H1 (cell line): Measurements from ENCODE around the gene NDUFB2. TPM values are rescaled to one million over a fixed set of nuclear protein-coding genes. Genes with fewer than 3 reads are reported as not detected.

Experiments
- CTCF ChIA-PET: fragments of 300-600 bp; sonication (Branson Sonifier 250); formaldehyde crosslinking; loops from one replicate; lab custom pipeline; 2021; ENCODE audit not compliant: partially characterized antibody; lab: Charles Lee
- POLR2A ChIA-PET: fragments of 300-600 bp; sonication (Branson Sonifier 250); formaldehyde crosslinking; loops from one replicate; lab custom pipeline; 2021; ENCODE audit warnings: inconsistent platforms; ENCODE audit not compliant: partially characterized antibody; lab: Charles Lee
- DNase-seq, 2 experiments: peaks; one replicate each; pipeline versions ENCODE4 v3.0.0 to v3.0.0-alpha.2; 2010 to 2022; ENCODE audit warnings: low spot score in 2 of 2, low read depth in 1 of 2, mixed read lengths in 1 of 2
- FAIRE-seq: peaks from 2 replicates; lab custom pipeline; 2011; peaks lifted over from hg19 to GRCh38; lab: Jason Lieb, UNC
- H2AFZ ChIP-seq: 2 replicates; pipeline ENCODE4 v1.8.1; 2012; ENCODE audit warnings: low read length, inconsistent platforms
- H2AK5ac ChIP-seq: 2 replicates; pipeline ENCODE4 v1.6.1; 2013; ENCODE audit warnings: low read depth, low read length
- H2BK120ac ChIP-seq: replicated peaks from 2 replicates; pipeline ENCODE3; 2013; ENCODE audit warnings: low read depth, low read length, inconsistent platforms
- H2BK12ac ChIP-seq: 2 replicates; pipeline ENCODE4 v1.6.1; 2013; ENCODE audit warnings: low read depth, low read length
- H2BK15ac ChIP-seq: 2 replicates; pipeline ENCODE4 v1.6.1; 2013; ENCODE audit warnings: low read length
- H2BK20ac ChIP-seq: 2 replicates; pipeline ENCODE4 v1.6.1; 2013; ENCODE audit warnings: low read length
- H2BK5ac ChIP-seq: 2 replicates; pipeline ENCODE4 v1.6.1; 2013; ENCODE audit warnings: low read depth, low read length
- H3K14ac ChIP-seq: 2 replicates; pipeline ENCODE4 v1.6.1; 2013; ENCODE audit warnings: inconsistent platforms; ENCODE audit not compliant: insufficient read length
- H3K18ac ChIP-seq: 2 replicates; pipeline ENCODE4 v1.6.1; 2013; ENCODE audit warnings: low read length; ENCODE audit errors: extremely low read depth
- H3K23ac ChIP-seq: 2 replicates; pipeline ENCODE4 v1.6.1; 2013; ENCODE audit warnings: inconsistent platforms; ENCODE audit not compliant: insufficient read length
- H3K23me2 ChIP-seq: 2 replicates; pipeline ENCODE4 v1.6.1; 2013; ENCODE audit warnings: low read depth, low read length
- H3K27ac ChIP-seq: 2 replicates; pipeline ENCODE4 v1.6.1; 2011; ENCODE audit warnings: low read depth, low read length, inconsistent platforms
- H3K27me3 ChIP-seq, 4 experiments: replicated peaks in 1 of 4; 1 replicate in 1 of 4; 2 replicates in 3 of 4; pipeline versions ENCODE4 v1.6.1 to v1.8.1; 2011 to 2013; ENCODE audit warnings: low read length in 3 of 4, mild to moderate bottlenecking in 3 of 4, inconsistent platforms in 2 of 4, mixed read lengths in 2 of 4, moderate library complexity in 1 of 4; ENCODE audit not compliant: control insufficient read depth in 3 of 4, insufficient read depth in 3 of 4; ENCODE audit errors: extremely low read depth in 1 of 4
- H3K36me3 ChIP-seq, 4 experiments: 2 replicates each; pipeline versions ENCODE4 v1.6.1 to v1.8.1; 2011 to 2013; ENCODE audit warnings: mild to moderate bottlenecking in 4 of 4, low read length in 3 of 4, moderate library complexity in 2 of 4, control low read depth in 1 of 4, inconsistent platforms in 1 of 4; ENCODE audit not compliant: insufficient read depth in 4 of 4, control insufficient read depth in 2 of 4
- H3K4ac ChIP-seq: replicated peaks from 2 replicates; pipeline ENCODE3; 2013; ENCODE audit warnings: low read length, low read depth, mixed read lengths, inconsistent platforms; ENCODE audit not compliant: insufficient read length
- H3K4me1 ChIP-seq, 4 experiments: replicated peaks in 1 of 4; 1 replicate in 1 of 4; 2 replicates in 3 of 4; pipeline versions ENCODE4 v1.6.1 to v1.8.1; 2011 to 2013; ENCODE audit warnings: low read length in 3 of 4, inconsistent platforms in 2 of 4, mixed read lengths in 1 of 4; ENCODE audit not compliant: insufficient read depth in 4 of 4, control insufficient read depth in 3 of 4
- H3K4me2 ChIP-seq, 2 experiments: 2 replicates each; pipeline versions ENCODE4 v1.6.1 to v1.8.1; 2011 to 2013; ENCODE audit warnings: low read depth in 2 of 2, low read length in 2 of 2, control low read depth in 1 of 2, inconsistent platforms in 1 of 2, mild to moderate bottlenecking in 1 of 2; ENCODE audit not compliant: insufficient read depth in 1 of 2
- H3K4me3 ChIP-seq, 4 experiments: fragments of 200-600, 300-600 bp in 1 of 4; sonication (generic), shearing (Covaris generic), sonication (Bioruptor Twin) in 1 of 4; 2 replicates each; pipeline versions ENCODE4 v1.5.1 to v1.8.1; 2011 to 2016; ENCODE audit warnings: low read length in 4 of 4, low read depth in 3 of 4, control low read depth in 2 of 4, inconsistent platforms in 2 of 4, mild to moderate bottlenecking in 2 of 4, mixed read lengths in 1 of 4, moderate library complexity in 1 of 4; ENCODE audit not compliant: insufficient read depth in 2 of 4; ENCODE audit errors: extremely low read depth in 1 of 4
- H3K56ac ChIP-seq: replicated peaks from 2 replicates; pipeline ENCODE3; 2013; ENCODE audit warnings: low read depth, mild to moderate bottlenecking, mixed read lengths, low read length, inconsistent platforms; ENCODE audit not compliant: insufficient read length
- H3K79me1 ChIP-seq: 2 replicates; pipeline ENCODE4 v1.6.1; 2013; ENCODE audit warnings: low read depth, low read length, control low read depth
- H3K79me2 ChIP-seq, 2 experiments: 2 replicates each; pipeline versions ENCODE4 v1.6.1 to v1.8.1; 2012 to 2013; ENCODE audit warnings: low read length in 2 of 2, mild to moderate bottlenecking in 2 of 2, inconsistent platforms in 1 of 2; ENCODE audit not compliant: insufficient read depth in 2 of 2, control insufficient read depth in 1 of 2
- H3K9ac ChIP-seq, 4 experiments: replicated peaks in 1 of 4; 1 replicate in 1 of 4; 2 replicates in 3 of 4; pipeline versions ENCODE4 v1.6.1 to v1.8.1; 2011 to 2013; ENCODE audit warnings: low read depth in 3 of 4, low read length in 3 of 4, control low read depth in 2 of 4, mild to moderate bottlenecking in 2 of 4, moderate library complexity in 2 of 4, inconsistent platforms in 1 of 4; ENCODE audit errors: extremely low read depth in 1 of 4
- H3K9me3 ChIP-seq, 2 experiments: 2 replicates each; pipeline versions ENCODE4 v1.6.1 to v1.8.1; 2012 to 2013; ENCODE audit warnings: mild to moderate bottlenecking in 2 of 2, moderate library complexity in 2 of 2, control low read depth in 1 of 2, inconsistent platforms in 1 of 2, low read depth in 1 of 2, low read length in 1 of 2, mixed read lengths in 1 of 2; ENCODE audit not compliant: insufficient read depth in 2 of 2
- H4K20me1 ChIP-seq, 2 experiments: replicated peaks in 1 of 2; 2 replicates each; pipeline versions ENCODE3 to v1.8.1; 2011 to 2013; ENCODE audit warnings: inconsistent platforms in 2 of 2, low read length in 2 of 2, mild to moderate bottlenecking in 1 of 2; ENCODE audit not compliant: insufficient read depth in 2 of 2, control insufficient read depth in 1 of 2
- H4K5ac ChIP-seq: 2 replicates; pipeline ENCODE4 v1.6.1; 2013; ENCODE audit warnings: low read length, low read depth, mixed read lengths, inconsistent platforms; ENCODE audit not compliant: insufficient read length
- H4K8ac ChIP-seq: 2 replicates; pipeline ENCODE4 v1.8.0; 2013; ENCODE audit warnings: mild to moderate bottlenecking, moderate library complexity, low read length, inconsistent platforms; ENCODE audit not compliant: insufficient read depth; ENCODE audit errors: extremely low read depth
- H4K91ac ChIP-seq: replicated peaks from 2 replicates; pipeline ENCODE3; 2013; ENCODE audit warnings: low read length, mixed read lengths, inconsistent platforms; ENCODE audit not compliant: insufficient read length
- CHD2 ChIP-seq: IDR thresholded peaks from 2 replicates; pipeline ENCODE4 v1.6.1; 2012; ENCODE audit warnings: low read length, improper control_type of control experiment
- EP300 ChIP-seq, 2 experiments: IDR thresholded peaks; 1 replicate in 1 of 2; 2 replicates in 1 of 2; pipeline ENCODE4 v1.6.1; 2011 to 2012; ENCODE audit warnings: low read depth in 2 of 2, low read length in 2 of 2, mild to moderate bottlenecking in 2 of 2, borderline replicate concordance in 1 of 2, inconsistent platforms in 1 of 2, moderate library complexity in 1 of 2
- FOSL1 ChIP-seq: IDR thresholded peaks from 2 replicates; pipeline ENCODE4 v1.6.1; 2011; ENCODE audit warnings: mild to moderate bottlenecking, low read depth, low read length, moderate library complexity; ENCODE audit not compliant: insufficient read depth
- HDAC2 ChIP-seq, 2 experiments: fragments of 300-600 bp in 1 of 2; sonication (generic) in 1 of 2; IDR thresholded peaks; 2 replicates each; pipeline ENCODE4 v1.6.1; 2011 to 2012; ENCODE audit warnings: low read depth in 2 of 2, low read length in 2 of 2, mild to moderate bottlenecking in 2 of 2, moderate library complexity in 2 of 2, borderline replicate concordance in 1 of 2, inconsistent platforms in 1 of 2
- JUN ChIP-seq: IDR thresholded peaks from 2 replicates; pipeline ENCODE4 v1.6.1; 2011; ENCODE audit warnings: low read depth, mild to moderate bottlenecking, improper control_type of control experiment, low read length
- POLR2A ChIP-seq, 2 experiments: IDR thresholded peaks; 1 replicate in 1 of 2; 2 replicates in 1 of 2; pipeline ENCODE4 v1.6.1; 2011; ENCODE audit warnings: low read depth in 2 of 2, low read length in 2 of 2, mild to moderate bottlenecking in 2 of 2; ENCODE audit errors: control extremely low read depth in 1 of 2
- RAD21 ChIP-seq, 2 experiments: IDR thresholded peaks in 1 of 2; conservative IDR thresholded peaks in 1 of 2; 2 replicates each; pipeline ENCODE4 v1.6.1; 2011; ENCODE audit warnings: low read depth in 2 of 2, low read length in 2 of 2, improper control_type of control experiment in 1 of 2, inconsistent platforms in 1 of 2, mild to moderate bottlenecking in 1 of 2, moderate library complexity in 1 of 2
- SIRT6 ChIP-seq: IDR thresholded peaks from one replicate; pipeline ENCODE4 v1.7.1; 2012; ENCODE audit warnings: low read length, inconsistent platforms
- SIX5 ChIP-seq: IDR thresholded peaks from 2 replicates; pipeline ENCODE4 v1.6.1; 2011; ENCODE audit warnings: mild to moderate bottlenecking, low read depth, low read length
- TAF7 ChIP-seq: optimal IDR thresholded peaks from 2 replicates; pipeline ENCODE3; 2011; ENCODE audit warnings: low read depth, mild to moderate bottlenecking, inconsistent platforms, low read length, moderate library complexity, borderline replicate concordance
- TCF12 ChIP-seq: IDR thresholded peaks from 2 replicates; pipeline ENCODE4 v1.6.1; 2011; ENCODE audit warnings: low read depth, mild to moderate bottlenecking, low read length
- whole genome bisulfite sequencing, 2 experiments: shearing (Covaris generic) in 1 of 2; methylation state at CpG; one replicate each; pipeline versions ENCODE4 v1.1.6 to v1.1.7; 2013 to 2015; ENCODE audit warnings: low lambda C conversion rate in 2 of 2, mixed read lengths in 2 of 2, inconsistent platforms in 1 of 2, low coverage in 1 of 2, missing lambda C conversion rate in 1 of 2; ENCODE audit not compliant: insufficient replicate concordance in 2 of 2, insufficient coverage in 1 of 2, insufficient read length in 1 of 2; ENCODE audit errors: extremely low coverage in 1 of 2, missing lambda C conversion rate in 1 of 2; 5-methylcytosine and 5-hydroxymethylcytosine counted together
- polyA plus RNA-seq, 7 experiments: library from polyadenylated mRNA; depleted of rRNA in 3 of 7; stranded (reverse) in 5 of 7; unstranded in 2 of 7; fragments of >200 nt in 5 of 7; fragments of 200-250 nt in 2 of 7; gene quantifications; 1 replicate in 5 of 7; 2 replicates in 1 of 7; 4 replicates in 1 of 7; pipeline versions ENCODE4 v1.2.1 to v1.2.3, GENCODE V29; 2011 to 2013; ENCODE audit warnings: missing spikeins in 2 of 7, mixed read lengths in 2 of 7
- total RNA-seq: library from RNA; stranded (reverse); fragmentation: NEBNext Ultra II Directional; extraction: Animal tissue kit (Norgen Biotek cat#: 25700); gene quantifications from 2 replicates; pipeline ENCODE4 v1.2.1, GENCODE V29; 2021
- TF ChIP-seq, protein P1 (sequence below): IDR thresholded peaks from 2 replicates; pipeline ENCODE4 v1.6.1; 2012; ENCODE audit warnings: inconsistent platforms

The NDUFB2 gene
- total and polyA plus RNA-seq, 2 of the 8 experiments (the other 6 are each of a cell fraction or from before 2014, with no cell fraction given): 168 to 881 TPM

- Histone ChIP-seq H3K18ac (no peak overlapping the region), H2AFZ (no peak overlapping the region), H3K4me3 (no peak overlapping the region), H3K9ac (no peak overlapping the region), H2BK15ac (no peak overlapping the region), H4K8ac (peak overlapping the region; percentile 76; the same call in 1 of the 2 replicates), H3K9me3 (no peaks in the 10 kb centered on the region), H3K4me1 (0 out of 7 replicates have a peak, but pooled peaks cover 0 to 2% (median 0%) of the 10 kb centered on the region in 4 experiments), H3K79me2 (no peaks in the 10 kb centered on the region), H3K27ac (no peak overlapping the region), H2AK5ac (no peak overlapping the region), H2BK120ac (no peak overlapping the region), H4K20me1 (no peaks in the 10 kb centered on the region), H3K23me2 (no peaks in the 10 kb centered on the region), H4K5ac (no peak overlapping the region), H3K79me1 (no peaks in the 10 kb centered on the region), H3K56ac (no peak overlapping the region), H3K27me3 (no peaks in the 10 kb centered on the region), H3K4me2 (no peak overlapping the region), H3K23ac (no peak overlapping the region), H3K14ac (no peak overlapping the region), H3K36me3 (no peaks in the 10 kb centered on the region; a peak in 1 of 8 replicates), H2BK20ac (no peak overlapping the region), H3K4ac (no peak overlapping the region), H4K91ac (no peak overlapping the region), H2BK5ac (no peak overlapping the region), H2BK12ac (no peak overlapping the region)
- DNase-seq: no peak
- no peak for FAIRE-seq
- TF ChIP-seq SIRT6: no peak
- TF ChIP-seq RAD21 (IDR thresholded peaks at IDR 0.05 in 1 of 2, conservative IDR thresholded peaks at IDR 0.05 in 1 of 2; ENCODE audit: low read depth in 2 of 2, low read length in 2 of 2): no peak
- TF ChIP-seq POLR2A (IDR thresholded peaks at IDR 0.05; ENCODE audit: control extremely low read depth in 1 of 2, low read depth in 2 of 2, low read length in 2 of 2): no peak
- TF ChIP-seq TAF7: no peak
- TF ChIP-seq TCF12: no peak
- TF ChIP-seq SIX5: no peak
- no peak for TF ChIP-seq FOSL1
- TF ChIP-seq HDAC2 (IDR thresholded peaks at IDR 0.05; ENCODE audit: borderline replicate concordance in 1 of 2, low read depth in 2 of 2, low read length in 2 of 2): no peak
- TF ChIP-seq, protein P1, sequence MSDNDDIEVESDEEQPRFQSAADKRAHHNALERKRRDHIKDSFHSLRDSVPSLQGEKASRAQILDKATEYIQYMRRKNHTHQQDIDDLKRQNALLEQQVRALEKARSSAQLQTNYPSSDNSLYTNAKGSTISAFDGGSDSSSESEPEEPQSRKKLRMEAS: no peak
- no peak for TF ChIP-seq JUN
- TF ChIP-seq CHD2: no peak
- TF ChIP-seq EP300 (IDR thresholded peaks at IDR 0.05; ENCODE audit: borderline replicate concordance in 1 of 2, low read depth in 2 of 2, low read length in 2 of 2): no peak
- 90% methylated on average over 10 of the region's 10 CpGs; no CpG with 5 or more reads in 1 of the 2 experiments for WGBS, 2 experiments
- ChIA-PET CTCF (interaction anchor here (0.6 to 5.5 kb wide), 12 partner anchors 10 to 298 kb away, joined by 3 to 38 read pairs (median 4); partner anchors contain the start of gene NDUFB2), POLR2A (interaction anchor here (0.7 kb wide), 1 partner anchor 325 kb away, joined by 3 read pairs; no protein-coding TSS in a partner anchor)
Measured at GRCh38 chr7:140685407-140686087, 11.0 kb upstream of the NDUFB2 start.
